ENCODE data around the gene MEGF10.

MEGF10 gene

DNA sequence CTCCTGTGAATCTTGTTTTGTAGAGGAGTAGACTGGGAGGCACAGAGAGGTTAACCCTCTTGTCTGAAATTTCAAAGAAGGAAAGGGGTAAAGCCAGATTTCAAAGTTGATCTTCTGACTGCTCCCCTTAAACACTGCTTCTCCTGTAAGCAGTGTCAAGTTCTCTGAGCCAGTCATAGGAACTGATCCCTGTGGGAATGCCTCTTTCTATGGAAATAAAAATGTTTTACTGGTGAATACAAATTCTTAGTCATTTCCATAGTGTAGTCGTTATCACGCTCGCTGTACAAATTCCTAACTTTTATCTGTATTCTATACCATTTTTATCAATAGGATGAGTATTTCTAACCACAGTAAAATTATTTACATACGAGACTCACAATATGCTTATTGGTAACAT is 160.5 kb downstream of the MEGF10 start:
- DNase-seq: no peak

GRCh38 chr5:127452626-127453025 is 162.0 kb downstream of the MEGF10 start:
- DNase-seq: no peak

- no peak for DNase-seq
Measured at GRCh38 chr5:127471211-127471610, 180.6 kb downstream of the MEGF10 start.

- DNase-seq: no peak
Measured at GRCh38 chr5:127472700-127473099, 182.1 kb downstream of the MEGF10 start.

GRCh38 chr5:127486471-127486870 is 195.9 kb downstream of the MEGF10 start:
- no peak for DNase-seq

DNA sequence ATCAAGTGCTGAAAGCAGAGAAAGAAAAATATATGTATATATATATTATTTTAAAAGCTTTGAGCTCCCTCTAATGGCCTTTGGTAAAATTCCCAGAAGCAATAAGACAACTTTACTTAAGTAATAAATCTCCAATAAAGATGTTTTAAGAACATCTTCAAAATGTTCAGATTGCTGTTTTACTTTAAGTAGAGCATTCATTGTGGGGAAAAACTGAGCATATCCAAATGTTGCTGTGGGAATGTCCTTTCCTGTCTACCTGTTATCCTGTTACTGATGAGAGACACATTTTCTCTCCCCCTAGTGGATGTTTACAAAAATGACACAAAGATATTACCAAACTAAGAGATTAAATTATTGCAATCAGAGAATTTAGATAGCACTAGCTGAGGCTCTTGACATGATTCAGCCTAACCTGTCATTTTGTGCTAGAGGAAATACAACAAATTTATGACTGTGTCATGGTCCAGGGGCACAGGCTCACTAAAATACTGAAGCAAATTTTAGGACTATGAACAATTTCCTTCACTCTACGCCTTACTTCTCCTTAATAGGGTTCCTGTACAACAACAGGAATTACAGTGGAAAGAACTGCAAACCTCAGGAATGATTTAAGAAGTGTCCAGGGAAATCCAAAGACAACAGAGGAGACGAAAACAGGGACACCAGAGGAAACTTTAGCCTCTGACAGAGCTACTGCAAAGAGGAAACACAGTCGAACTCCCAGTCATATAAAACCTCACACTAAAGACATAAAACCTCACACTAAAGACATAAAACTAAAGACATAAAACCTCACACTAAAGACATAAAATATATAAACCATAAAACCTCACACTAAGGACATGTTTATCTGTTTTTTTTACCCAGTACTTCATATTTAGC is 202.5 kb downstream of the MEGF10 start:
- peak; percentile 48 for DNase-seq

- no peak for DNase-seq
Measured at GRCh38 chr5:127498548-127498947, 208.0 kb downstream of the MEGF10 start.

- no peak for DNase-seq
Measured at GRCh38 chr5:127505905-127506304, 215.3 kb downstream of the MEGF10 start.

GRCh38 chr5:127506616-127507015 is 216.0 kb downstream of the MEGF10 start:
- no peak for DNase-seq

DNA sequence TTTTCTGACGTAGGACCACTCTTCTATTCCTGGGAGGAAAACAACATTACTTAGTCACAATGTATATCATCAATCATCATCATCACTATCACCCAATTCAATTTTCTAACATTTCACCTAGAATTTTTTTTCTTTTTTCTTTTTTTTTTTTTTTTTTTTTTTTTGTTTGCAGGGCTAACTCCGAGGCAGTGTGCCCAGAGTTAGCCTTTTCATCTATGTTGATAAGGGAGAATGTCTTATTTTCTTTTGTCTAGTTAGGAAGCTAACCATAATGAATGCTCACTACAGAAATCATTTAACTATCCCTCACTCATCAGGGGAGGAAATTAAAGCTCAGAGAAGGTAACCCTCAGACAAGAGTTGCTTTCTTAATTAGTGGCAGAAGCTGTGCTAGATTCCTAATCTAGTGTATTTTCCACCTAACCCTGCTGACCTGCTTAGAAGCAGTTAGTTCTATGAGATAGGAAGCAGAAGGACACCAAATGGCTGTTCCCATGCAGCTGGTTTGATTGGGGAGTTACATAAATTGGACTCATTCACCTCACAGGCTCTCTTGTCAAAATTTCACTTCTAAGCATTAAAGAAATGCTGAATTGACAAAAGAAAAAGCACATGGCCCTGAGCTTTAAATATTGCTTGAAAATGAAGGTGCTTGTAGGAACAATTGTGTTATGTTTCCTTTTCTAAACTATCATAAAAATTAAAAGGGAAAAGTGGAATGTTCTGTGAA is 218.2 kb downstream of the MEGF10 start:
- DNase-seq: no peak
